Measurements from ENCODE around the gene PGLYRP3.

Gene PGLYRP3

GRCh38 chr1:153253693-153254092, 59.1 kb downstream of the PGLYRP3 start:
- no peak for ATAC-seq
- no peak for TF ChIP-seq OSR1 (CRISPR knock-in tag; IDR thresholded peaks at IDR 0.05)
- no peak for TF ChIP-seq CREB5 (CRISPR knock-in tag; IDR thresholded peaks at IDR 0.05; ENCODE audit: low read depth)
- TF ChIP-seq SNAI2 (CRISPR knock-in tag; IDR thresholded peaks at IDR 0.05): no peak
- TF ChIP-seq CSDC2 (CRISPR knock-in tag; IDR thresholded peaks at IDR 0.05): no peak
- TF ChIP-seq PPARA (CRISPR knock-in tag; IDR thresholded peaks at IDR 0.05; ENCODE audit: borderline replicate concordance): no peak
- TF ChIP-seq GLIS3 (CRISPR knock-in tag; IDR thresholded peaks at IDR 0.05): no peak
- no peak for TF ChIP-seq TCF4 (CRISPR knock-in tag; IDR thresholded peaks at IDR 0.05; ENCODE audit: borderline replicate concordance)
- no peak for TF ChIP-seq ZFP30 (CRISPR knock-in tag; IDR thresholded peaks at IDR 0.05)

- TF ChIP-seq ZNF8 (CRISPR knock-in tag; IDR thresholded peaks at IDR 0.05) (no peak), ZNF70 (CRISPR knock-in tag; IDR thresholded peaks at IDR 0.05) (no peak), ESRRG (CRISPR knock-in tag; IDR thresholded peaks at IDR 0.05) (no peak), PPARA (CRISPR knock-in tag; IDR thresholded peaks at IDR 0.05; ENCODE audit: borderline replicate concordance) (no peak), RARB (CRISPR knock-in tag; IDR thresholded peaks at IDR 0.05) (no peak), SNAI2 (CRISPR knock-in tag; IDR thresholded peaks at IDR 0.05) (no peak), PATZ1 (CRISPR knock-in tag; IDR thresholded peaks at IDR 0.05; ENCODE audit: borderline replicate concordance) (no peak), BACH2 (CRISPR knock-in tag; IDR thresholded peaks at IDR 0.05; ENCODE audit: borderline replicate concordance) (no peak), TOX (CRISPR knock-in tag; IDR thresholded peaks at IDR 0.05; ENCODE audit: borderline replicate concordance) (no peak), TCF4 (CRISPR knock-in tag; IDR thresholded peaks at IDR 0.05; ENCODE audit: borderline replicate concordance) (no peak), ISL1 (CRISPR knock-in tag; IDR thresholded peaks at IDR 0.05) (no peak), ZC3H10 (CRISPR knock-in tag; IDR thresholded peaks at IDR 0.05) (no peak), ZFP3 (CRISPR knock-in tag; IDR thresholded peaks at IDR 0.05) (no peak)
- no peak for ATAC-seq
Measured at GRCh38 chr1:153253076-153253475, 59.7 kb downstream of the PGLYRP3 start.

DNA sequence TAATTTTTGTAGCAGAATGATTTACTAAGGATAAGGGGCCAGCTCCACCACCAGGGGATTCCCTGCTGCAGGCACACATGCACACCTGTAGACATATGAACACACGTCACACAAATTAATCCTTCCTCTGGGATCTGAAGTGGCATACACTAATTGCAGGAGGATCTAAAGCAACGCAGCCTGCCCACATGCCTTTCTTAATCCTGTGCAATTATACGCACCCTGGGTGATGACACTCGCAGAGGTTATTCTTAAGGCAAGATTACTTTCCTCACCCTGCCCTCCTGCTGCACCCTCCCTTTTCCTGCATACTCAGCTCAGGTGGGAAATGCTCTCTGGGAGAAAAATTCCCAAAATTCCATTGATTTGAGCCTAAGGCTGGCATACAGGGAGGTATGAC, 60.8 kb downstream of the PGLYRP3 start:
- TF ChIP-seq ZFP3 (CRISPR knock-in tag; IDR thresholded peaks at IDR 0.05): no peak
- no peak for TF ChIP-seq OSR1 (CRISPR knock-in tag; IDR thresholded peaks at IDR 0.05)
- TF ChIP-seq ESRRG (CRISPR knock-in tag; IDR thresholded peaks at IDR 0.05): no peak
- no peak for TF ChIP-seq ARNTL (CRISPR knock-in tag; IDR thresholded peaks at IDR 0.05; ENCODE audit: borderline replicate concordance, low read depth)
- no peak for TF ChIP-seq TCF4 (CRISPR knock-in tag; IDR thresholded peaks at IDR 0.05; ENCODE audit: borderline replicate concordance)
- no peak for TF ChIP-seq BACH2 (CRISPR knock-in tag; IDR thresholded peaks at IDR 0.05; ENCODE audit: borderline replicate concordance)
- TF ChIP-seq, protein P1, sequence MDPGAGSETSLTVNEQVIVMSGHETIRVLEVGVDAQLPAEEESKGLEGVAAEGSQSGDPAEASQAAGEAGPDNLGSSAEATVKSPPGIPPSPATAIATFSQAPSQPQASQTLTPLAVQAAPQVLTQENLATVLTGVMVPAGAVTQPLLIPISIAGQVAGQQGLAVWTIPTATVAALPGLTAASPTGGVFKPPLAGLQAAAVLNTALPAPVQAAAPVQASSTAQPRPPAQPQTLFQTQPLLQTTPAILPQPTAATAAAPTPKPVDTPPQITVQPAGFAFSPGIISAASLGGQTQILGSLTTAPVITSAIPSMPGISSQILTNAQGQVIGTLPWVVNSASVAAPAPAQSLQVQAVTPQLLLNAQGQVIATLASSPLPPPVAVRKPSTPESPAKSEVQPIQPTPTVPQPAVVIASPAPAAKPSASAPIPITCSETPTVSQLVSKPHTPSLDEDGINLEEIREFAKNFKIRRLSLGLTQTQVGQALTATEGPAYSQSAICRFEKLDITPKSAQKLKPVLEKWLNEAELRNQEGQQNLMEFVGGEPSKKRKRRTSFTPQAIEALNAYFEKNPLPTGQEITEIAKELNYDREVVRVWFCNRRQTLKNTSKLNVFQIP (CRISPR knock-in tag; IDR thresholded peaks at IDR 0.05; ENCODE audit: borderline replicate concordance, low read depth): no peak
- no peak for TF ChIP-seq CSDC2 (CRISPR knock-in tag; IDR thresholded peaks at IDR 0.05)
- no peak for TF ChIP-seq CREB5 (CRISPR knock-in tag; IDR thresholded peaks at IDR 0.05; ENCODE audit: low read depth)
- TF ChIP-seq ZFP30 (CRISPR knock-in tag; IDR thresholded peaks at IDR 0.05): no peak
- ATAC-seq: no peak

DNA sequence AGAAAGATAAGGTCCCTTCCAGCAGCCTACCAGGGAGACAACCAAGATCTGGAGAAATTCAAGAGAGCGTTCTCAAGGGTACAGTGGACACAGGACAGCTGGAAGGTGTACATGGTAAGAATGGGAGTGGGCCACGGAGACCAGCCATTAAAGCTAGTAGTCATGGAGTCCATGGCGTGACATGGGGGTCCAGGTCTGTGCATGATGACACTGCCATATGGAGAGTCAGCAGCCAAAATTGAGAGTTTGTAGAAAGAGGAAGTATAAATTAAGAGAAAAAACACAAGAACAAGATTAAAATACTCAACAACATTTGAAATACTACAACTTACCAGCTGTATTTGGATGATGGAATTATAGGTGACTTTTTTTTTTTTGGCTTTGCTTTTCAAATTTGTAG, 61.2 kb downstream of the PGLYRP3 start:
- ATAC-seq: no peak
- no peak for TF ChIP-seq RARB (CRISPR knock-in tag; IDR thresholded peaks at IDR 0.05)
- no peak for TF ChIP-seq OSR1 (CRISPR knock-in tag; IDR thresholded peaks at IDR 0.05)
- no peak for TF ChIP-seq GLIS3 (CRISPR knock-in tag; IDR thresholded peaks at IDR 0.05)
- no peak for TF ChIP-seq ISL1 (CRISPR knock-in tag; IDR thresholded peaks at IDR 0.05)
- no peak for TF ChIP-seq ZNF70 (CRISPR knock-in tag; IDR thresholded peaks at IDR 0.05)
- no peak for TF ChIP-seq CSDC2 (CRISPR knock-in tag; IDR thresholded peaks at IDR 0.05)
- no peak for TF ChIP-seq CREB5 (CRISPR knock-in tag; IDR thresholded peaks at IDR 0.05; ENCODE audit: low read depth)
- TF ChIP-seq ZC3H10 (CRISPR knock-in tag; IDR thresholded peaks at IDR 0.05): no peak
- TF ChIP-seq, protein P2, sequence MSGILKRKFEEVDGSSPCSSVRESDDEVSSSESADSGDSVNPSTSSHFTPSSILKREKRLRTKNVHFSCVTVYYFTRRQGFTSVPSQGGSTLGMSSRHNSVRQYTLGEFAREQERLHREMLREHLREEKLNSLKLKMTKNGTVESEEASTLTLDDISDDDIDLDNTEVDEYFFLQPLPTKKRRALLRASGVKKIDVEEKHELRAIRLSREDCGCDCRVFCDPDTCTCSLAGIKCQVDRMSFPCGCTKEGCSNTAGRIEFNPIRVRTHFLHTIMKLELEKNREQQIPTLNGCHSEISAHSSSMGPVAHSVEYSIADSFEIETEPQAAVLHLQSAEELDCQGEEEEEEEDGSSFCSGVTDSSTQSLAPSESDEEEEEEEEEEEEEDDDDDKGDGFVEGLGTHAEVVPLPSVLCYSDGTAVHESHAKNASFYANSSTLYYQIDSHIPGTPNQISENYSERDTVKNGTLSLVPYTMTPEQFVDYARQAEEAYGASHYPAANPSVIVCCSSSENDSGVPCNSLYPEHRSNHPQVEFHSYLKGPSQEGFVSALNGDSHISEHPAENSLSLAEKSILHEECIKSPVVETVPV (CRISPR knock-in tag; IDR thresholded peaks at IDR 0.05): no peak
